Middle frontal gyrus (tissue), 1 donor: ENCODE data around the gene DCST1.
A peak's percentile ranks its signal among the peaks of the same experiment; 100 is the strongest.

Experiments
- DNase-seq: peaks from one replicate; pipeline ENCODE4 v3.0.0-alpha.2; 2015; ENCODE audit warnings: low spot score; ENCODE audit errors: extremely low spot score

The DCST1 gene

DNA sequence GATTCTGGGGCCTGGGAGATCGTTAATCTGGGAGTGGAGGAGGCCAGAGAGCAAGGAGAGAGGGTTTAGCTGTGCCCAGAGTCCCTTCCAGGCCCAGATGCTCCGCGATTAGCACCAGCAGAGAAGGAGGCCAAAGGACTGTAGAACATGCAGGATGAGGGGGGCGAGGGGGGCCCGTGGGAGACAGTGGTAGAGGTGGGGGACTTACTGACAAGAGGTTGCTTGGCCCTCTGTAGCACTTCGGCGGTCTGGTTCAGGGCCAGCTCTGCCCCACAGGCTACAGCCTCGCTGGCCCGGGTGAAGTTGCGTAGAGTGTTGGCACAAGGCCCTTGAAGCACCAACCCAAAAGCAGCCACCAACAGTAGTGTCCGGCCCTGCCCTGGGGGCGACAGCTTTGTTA, 738 bp upstream of the DCST1 start:
- no peak for DNase-seq

DNA sequence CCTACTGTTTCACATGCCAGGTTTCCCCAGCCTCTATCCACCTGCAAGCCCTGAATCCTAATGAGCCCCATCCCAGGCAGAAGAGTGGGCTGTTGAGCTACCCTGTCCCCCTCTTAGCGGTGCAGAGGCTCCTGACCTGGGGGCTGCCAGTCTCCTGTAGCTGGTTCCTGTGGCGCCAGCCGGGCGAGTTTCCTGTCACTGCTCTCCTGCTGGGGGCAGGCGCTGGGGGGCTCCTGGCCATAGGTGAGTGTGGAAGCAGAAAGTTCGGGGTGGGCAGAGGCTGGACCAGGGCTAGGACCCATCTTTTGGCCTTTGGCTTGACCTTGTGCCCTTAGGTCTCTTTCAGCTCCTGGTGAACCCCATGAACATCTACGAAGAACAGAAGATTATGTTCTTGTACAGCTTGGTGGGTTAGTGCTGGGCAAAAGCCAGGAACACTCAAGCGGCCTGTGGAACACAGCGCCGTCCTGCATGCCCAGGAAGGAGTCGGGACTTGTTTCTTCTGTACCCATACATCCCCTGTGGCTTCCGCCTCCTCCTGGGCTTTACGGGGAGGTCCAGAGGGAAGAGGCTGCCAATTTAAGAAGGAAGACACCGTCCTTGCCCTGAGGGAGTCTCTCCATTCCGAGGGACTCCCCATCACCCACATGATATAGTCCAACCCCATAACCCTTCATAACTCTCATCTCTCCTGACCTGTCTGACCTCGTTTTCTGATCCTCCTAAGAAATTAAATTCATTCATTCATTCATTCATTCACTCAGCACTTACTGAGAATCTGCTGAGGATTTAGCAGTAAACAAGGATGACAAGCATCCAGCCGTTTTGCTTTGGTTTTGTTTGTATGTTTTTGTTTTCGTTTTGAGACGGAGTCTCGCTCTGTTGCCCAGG, 939 bp downstream of the DCST1 start:
- no peak for DNase-seq

DNA sequence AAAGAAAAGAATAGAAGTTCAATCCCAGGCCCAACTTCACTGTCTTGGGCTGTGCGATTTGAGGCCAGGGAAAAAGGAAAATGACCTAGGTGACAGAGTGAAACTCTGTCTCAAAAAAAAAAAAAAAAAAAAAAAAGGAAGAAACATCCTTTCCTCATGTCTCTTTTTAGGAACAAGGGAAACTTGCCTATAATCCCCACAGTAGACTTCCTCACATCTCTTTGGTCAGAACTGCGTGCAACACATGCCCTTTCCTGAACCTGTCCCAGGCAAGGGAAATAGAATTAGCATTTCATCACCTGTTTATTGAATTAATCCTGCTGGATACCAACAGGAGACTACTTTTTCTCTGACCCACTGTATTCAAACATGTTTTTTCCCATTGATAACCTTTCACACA, 2.3 kb downstream of the DCST1 start:
- no peak for DNase-seq

DNA sequence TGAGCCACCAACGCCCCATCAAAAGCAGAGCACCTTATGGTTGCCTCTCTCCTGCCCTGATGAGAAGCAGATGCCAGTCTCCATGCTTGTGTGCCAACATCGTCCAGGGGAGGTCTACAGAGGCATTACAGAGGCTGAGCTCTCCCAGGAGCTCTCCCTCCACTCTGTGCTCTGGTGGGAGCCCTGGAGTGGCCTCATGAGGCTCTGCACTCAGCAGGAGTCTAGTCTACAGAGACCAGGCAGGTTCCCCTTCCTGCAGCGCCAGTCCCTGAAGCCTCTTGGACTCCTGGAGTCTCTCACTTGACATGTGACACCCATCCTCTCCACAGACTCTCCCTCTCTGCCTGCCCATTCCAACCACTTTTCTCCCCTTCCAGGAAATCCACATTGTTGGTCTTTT, 3.4 kb downstream of the DCST1 start:
- DNase-seq, result no peak

DNA sequence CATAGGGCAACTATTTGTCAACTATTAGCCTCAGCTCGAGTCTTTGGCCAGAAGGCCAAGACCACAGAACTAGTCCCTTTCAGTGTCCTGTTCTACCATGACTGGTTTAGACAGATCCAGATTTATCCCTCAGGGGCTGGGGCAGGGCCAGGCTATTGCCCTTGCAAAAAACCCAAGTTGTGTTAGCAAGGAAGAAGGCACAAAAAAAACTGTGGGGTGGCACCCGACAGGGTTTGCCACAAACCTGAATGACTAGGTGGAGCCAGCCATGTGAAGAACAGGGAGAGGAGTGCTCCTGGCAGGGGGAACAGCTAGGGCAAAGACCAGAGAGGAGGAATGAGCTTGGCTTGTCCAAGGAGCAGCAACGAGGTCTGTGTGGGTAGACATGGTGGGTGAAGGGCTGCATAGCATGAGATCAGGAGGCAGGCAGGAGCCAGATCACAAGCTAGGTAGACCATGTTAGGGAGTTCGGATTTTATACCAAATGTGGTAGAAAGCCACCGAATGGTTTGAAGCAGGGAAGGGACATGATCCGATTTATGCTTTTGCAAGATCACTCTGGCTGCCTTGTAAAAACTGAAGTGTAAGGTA, 4.3 kb downstream of the DCST1 start:
- no peak for DNase-seq

DNA sequence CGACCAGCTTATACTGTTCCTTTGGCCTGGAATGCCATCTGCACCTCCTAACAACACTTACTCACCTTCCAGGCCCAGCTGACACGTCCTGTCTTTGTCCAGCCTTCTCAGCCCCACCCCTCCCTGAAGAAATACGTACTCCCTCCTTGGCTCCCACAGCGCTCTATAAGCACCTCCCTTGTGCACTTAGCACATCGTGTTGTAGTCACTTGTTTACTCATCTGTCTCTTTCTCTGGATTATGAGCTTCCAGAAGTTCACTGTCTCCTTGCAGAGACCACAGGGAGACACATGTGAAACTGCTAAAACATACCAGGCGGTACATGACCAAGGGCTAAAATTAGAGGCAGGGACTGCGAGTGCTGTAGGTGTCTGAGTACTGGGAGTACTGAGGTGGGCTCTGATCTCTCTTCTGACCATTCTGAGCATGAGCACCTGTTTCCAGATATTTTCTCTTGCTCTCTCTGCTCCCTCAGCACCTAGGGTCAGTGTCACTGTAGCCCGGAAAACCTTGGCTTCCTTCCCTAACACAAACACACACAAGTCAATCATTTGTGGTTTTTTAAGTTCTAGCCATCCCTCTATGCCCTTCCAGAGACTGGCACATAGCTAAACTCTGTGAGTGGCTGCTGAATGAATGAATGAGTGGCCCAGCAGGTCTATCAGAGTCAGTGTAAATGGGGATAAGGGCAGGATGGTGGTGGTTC, 5.1 kb downstream of the DCST1 start:
- no peak for DNase-seq

DNA sequence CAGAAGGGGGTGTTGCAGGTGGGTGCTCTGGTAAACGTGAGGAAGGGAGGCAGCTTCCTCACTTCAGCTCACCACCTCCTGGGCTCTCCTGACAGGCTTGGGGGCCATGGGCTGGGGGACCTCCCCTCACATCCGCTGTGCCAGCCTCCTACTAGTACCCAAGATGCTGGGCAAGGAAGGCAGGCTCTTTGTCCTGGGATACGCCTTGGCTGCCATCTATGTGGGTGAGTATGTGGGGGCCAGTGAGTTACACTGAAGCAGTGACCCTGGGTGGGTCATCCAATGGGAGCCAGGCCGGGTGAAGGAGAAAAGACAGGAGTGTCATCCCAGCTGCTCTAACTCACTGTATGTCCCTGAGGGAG, 5.7 kb downstream of the DCST1 start:
- DNase-seq, result no peak

DNA sequence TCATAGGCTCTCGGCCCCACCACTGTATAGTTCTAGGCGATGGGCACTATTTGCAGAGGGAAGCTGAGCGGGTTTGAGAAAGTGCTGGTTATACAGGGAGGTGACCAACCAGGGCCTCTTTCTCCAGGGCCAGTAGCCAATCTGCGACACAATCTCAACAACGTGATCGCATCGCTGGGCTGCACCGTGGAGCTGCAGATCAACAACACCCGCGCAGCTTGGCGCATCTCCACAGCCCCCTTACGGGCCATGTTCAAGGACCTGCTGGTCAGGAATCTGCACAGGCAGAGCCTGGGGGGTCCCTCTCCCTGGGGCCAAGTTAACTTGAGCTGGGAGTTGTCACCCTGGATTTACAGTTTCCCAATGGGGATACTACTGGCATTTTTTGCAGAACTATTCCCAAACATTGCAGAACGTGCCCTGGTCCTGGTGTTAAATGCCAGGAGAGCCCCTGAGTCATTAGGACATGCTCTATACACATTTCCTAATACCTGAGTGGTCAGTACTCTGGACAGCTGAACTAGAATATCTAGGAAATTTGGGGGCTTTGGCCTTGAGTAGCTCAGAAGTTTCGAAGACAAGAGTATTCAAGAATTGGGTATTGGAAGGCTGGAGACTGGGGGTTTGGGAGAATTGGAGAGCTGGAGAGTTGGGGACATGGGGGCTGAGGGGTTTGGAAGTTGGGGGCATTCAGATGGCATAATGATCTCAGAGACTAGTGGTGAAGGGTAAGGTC, 6.9 kb downstream of the DCST1 start:
- DNase-seq, result no peak

DNA sequence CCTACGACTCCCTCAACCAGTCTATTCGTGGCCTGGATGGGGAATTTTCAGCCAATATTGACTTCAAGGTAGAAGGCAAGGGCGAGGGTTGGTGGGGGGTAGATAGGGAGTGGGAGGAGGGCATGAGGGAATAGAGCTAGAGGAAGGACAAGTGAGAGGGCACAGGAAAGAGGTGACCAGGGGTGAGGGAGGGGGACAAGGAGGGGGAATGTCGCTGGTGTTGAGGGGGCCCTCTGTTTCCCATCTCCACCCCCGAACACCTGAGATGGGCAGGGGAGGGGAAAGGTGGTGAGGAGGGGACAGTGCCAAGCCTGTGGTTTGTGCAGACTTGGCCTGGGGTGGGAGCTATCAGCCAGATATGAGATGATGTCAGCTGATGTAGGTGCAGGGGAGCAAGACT, 9.2 kb downstream of the DCST1 start:
- no peak for DNase-seq

DNA sequence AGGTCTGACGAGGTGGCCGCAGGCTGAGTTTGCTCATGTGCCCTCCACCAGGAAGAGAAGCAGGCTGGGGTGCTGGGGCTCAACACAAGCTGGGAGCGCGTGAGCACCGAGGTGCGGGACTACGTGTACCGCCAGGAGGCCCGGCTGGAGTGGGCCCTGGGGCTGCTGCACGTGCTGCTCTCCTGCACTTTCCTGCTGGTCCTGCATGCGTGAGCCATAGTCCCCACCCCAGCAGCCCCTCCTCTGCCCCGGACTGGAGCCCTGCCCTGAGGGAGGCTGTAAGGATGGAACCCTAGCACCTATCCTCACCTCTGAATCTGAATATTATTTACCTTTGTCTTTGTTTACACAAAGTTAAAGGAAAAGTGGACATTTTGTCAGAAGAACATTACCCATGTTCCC, 9.7 kb downstream of the DCST1 start:
- DNase-seq, result no peak

DNA sequence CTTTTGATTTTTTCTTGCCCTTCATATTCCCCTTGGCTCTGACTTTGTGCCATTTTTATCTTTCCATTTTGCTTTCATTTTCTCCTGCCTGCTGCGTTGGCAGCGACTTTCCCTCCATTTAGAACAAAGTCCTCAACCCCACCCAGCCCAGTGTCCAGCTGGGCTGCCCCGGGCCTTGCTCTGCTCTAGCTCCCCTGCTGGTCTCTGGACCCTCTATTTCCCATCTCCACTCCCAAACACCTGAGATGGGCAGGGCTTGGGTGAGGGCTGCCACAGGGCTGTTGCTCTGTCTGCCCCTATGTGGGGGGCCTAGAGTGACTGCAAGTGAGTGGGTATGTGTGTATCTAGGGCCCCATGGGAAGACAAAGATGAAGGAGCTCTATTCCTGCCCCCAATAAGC, 10.2 kb downstream of the DCST1 start:
- DNase-seq, result no peak

DNA sequence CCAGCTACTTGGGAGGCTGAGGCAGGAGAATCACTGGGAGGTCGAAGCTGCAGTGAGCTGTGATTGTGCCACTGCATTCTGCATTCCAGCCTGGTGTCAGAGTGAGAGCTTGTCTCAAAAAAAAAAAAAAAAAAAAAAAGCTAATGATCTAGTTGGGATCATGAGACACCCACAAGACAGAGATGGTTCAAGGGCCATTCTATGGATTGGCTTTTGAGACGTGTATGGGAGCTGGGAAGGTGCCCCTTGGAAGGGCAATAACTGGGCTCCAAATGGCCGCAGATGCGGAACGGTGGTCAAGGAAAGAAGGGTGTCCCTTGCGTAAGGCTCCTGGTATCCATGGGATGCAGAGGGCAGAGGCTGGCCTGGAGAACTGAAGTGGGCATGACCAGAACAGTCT, 10.7 kb downstream of the DCST1 start:
- no peak for DNase-seq

DNA sequence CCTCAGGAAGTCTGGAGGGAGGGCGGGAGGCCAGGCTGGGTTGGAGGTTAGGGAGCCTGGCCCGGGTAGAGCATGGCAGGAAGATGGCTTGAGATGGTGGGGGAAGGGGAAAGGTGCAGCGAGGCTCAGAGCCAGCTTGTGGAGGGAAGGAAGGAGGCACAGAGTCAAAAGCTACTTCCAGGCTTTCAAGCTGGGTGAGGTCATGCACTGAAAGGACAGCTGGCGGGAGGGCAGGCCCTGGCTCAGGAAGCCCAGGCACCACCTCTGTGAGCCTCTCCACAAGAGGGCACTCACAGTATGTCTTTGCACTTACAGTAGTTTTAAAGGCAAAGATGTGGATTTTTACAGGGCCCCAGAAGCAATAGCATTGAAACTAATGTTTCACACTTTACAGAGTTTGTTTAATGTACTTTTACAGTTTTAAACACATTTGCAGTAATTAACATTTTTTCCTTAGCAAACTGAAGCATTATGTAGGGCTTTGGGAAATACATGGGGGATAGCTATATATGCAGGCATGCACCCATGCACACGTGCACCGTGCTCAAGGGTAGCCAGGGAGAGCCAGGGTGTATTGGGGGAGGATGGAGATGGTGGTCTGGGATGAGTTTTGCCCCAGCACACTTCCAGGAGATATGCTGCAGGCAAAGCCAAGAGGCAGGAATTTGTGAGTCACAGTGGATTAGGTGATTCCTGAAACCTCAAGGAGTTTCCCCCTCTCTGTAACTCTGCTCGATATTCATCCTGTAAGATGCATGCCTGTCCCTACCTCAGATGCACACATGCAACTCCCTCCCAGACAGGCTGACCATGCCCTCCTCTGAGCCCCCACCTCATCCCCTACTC, 11.4 kb downstream of the DCST1 start:
- DNase-seq, result peak; percentile 64

DNA sequence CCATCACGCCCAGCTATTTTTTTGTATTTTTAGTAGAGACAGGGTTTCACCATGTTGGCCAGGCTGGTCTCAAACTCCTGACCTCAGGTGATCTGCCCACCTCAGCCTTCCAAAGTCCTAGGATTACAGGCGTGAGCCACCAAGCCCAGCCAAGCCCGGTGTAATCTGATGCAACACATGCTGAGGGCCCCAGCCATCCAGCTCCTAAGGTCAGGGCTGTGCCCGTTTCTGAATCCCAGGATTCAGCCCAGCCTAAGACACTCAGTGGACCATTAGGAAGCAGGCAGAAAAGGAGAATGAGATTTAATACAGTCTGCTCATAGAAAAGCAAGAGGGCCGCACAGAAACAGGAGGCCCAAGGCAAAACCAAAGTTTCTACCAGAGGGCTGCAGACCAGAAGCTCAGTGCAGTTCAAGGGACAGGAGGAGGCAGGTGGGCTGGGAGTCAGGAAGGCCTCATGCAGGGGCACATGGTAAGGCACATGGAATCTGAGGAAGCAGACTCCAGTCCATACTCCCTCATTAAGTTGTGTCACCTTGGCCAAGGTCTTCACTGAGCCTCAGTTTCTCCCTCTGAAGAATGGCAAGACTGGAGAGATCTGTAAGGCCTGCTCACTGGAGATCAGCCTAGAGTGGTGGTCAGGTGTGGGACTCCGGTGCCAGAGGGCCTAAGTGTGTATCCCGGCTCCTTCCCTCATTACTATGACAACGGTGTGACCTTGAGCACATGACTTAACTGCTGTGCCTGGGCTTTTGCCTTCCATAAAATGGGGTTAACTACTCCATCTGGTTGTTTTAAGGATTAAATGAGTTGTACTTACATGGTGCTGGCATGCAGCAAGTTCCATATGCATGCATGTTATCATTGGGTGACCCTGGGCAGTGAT, 15.1 kb downstream of the DCST1 start:
- no peak for DNase-seq

DNA sequence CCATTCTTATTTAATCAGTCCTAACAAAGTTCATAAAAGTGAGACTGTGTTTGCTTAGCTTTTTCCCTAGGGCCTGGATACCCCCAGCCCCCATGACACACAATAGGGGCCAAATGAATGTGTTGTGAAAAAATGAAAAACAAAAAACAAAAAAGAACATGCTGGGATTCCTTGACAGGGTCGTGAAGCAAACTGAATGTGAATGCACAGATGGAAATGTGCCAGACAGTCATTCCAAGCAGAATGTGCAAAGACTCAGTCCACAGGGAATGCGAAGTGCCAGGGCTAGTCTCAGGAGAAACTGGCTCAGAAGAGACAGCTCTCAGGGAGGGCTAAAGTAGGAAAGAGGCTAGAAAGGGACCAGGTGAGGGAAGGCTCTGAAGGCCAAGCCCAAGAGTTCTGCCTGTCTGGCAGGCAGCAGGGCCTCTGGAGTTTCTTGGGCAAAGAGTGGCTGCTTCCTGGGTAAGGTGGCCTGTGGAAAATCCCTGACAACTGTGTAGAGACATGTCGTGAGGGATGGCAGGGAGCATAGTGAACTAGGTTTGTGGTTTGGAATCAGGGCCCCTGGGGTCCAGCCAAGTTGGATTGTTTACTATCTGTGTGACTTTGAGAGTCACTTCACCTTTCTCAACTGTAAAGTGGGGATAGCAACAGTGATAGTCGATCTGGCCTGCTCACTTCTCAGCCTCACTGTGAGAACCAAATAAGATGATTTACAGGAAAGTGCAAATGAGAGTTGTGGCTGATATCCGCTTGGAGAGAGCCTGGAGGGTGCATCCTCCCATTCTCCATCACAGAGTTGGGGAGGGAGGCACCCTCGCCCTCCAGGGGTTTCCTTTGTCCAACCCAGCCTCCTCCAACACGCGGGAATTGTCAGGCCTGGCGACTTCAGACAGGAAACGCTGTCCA, 16.3 kb downstream of the DCST1 start:
- no peak for DNase-seq

DNA sequence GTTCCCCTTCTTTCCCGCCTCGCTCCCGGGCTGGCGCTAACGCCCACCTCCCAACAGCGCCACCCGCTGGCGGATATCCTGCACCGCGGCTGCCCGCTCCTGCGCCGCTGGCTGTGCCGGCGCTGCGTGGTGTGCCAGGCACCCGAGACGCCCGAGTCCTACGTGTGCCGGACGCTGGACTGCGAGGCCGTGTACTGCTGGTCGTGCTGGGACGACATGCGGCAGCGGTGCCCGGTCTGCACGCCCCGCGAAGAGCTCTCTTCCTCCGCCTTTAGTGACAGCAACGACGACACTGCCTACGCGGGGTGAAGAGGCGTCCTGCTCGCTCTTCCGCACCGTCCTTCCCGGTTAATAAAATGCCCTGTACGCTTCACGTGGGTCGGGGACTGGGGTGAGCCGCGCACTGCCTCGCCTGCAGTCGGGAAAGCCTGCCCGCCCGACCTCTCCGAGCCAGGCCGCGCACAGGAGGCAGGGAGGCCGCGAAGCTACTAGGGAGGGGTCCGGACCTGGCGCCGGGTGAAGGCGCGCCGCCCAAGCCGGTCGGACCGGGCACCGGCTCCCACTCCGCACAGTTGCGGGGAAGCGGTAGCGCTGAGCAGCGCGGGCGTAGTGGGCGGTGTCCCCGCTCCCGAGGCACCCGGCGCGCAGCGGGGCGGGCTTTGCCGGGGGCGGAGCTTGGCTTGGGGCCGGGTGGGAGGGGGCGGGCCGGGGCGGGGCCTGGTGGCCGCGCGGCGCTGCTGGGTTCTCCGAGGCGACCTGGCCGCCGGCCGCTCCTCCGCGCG, 17.1 kb downstream of the DCST1 start, which contains the start of gene ADAM15:
Gene ADAM15 (plus strand): TSS at position 757 of the 782 bp plus-strand sequence. CDS start 71 bp downstream, outside the sequence.
- no peak for DNase-seq

DNA sequence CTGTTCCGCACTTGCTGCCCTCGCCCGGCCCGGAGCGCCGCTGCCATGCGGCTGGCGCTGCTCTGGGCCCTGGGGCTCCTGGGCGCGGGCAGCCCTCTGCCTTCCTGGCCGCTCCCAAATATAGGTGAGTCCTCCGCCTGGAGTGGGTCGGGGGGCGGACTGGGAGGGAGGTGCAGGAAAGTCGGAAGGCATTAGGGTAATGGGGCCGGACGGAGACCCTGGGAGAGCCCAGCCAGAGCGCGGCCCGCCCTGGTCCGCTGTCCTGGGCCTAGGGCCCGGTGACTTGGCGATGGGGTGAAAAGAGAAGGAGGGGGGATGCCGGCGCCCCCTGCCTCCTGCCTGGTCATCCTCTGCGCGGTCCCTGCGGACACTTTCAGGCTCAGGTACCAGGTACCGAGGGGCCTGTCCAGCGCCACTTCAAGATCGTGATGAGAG, 17.7 kb downstream of the DCST1 start:
- DNase-seq, result no peak
